CD4-positive, alpha-beta T cell treated with Interleukin-6 for 4 hours (primary cell): ENCODE results near the gene TPT1.
"Not testable (repeated sequence)": the region's sequence is repeated elsewhere in the genome, so short reads cannot be mapped to it uniquely, and the experiment has no call there.

Source experiments
- DNase-seq: peaks from one replicate; pipeline ENCODE4 v3.0.0-alpha.2; 2020; ENCODE audit warnings: mixed read lengths

The TPT1 gene

DNA sequence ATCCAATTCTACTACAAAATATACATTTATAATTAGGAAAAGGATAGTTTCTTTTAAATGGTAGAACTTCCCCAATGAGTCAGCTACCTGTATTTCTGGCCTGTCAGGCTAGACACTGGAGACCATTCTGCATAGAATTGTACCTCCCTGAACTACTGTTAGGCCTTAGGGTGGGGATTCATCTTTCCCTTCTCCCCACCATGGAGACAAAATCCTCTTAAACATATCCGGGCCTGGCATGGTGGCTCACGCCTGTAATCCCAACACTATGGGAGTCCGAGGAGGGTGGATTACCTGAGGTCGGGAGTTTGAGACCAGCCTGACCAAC is 24.5 kb upstream of the TPT1 start:
- DNase-seq, result no peak

DNA sequence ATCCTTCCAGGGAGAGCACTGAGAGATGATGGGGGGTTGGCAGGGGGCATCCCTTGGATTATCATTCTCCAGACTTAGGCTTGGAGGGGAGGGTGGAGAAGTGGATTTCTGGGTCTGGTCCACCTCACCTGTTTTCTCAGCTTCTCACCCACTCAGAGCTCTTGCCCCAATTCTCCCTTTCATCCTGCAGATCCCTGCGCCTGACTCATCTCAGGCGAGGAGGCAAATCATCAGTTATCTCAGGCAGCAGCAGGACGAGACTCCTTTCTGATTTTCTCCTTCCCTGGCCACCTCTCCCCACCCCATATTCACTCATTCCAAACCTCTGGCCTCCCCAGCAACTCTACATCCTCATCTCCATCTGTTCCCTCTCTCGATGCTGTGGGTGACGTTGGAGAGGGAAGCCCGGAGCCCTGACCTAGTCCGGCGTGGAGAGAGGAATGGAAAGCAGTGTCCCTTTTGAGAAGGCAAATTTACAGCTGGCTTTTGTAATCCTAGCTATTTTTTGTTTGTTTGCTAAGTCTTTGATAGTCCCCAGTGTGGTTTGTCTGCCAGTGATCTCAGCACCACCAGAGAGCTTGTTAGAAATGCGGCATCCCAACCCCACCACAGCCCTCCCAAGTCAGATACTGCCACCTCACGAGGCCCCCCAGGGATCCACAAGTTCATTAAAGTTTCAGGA is 24.0 kb upstream of the TPT1 start:
- DNase-seq, result no peak

DNA sequence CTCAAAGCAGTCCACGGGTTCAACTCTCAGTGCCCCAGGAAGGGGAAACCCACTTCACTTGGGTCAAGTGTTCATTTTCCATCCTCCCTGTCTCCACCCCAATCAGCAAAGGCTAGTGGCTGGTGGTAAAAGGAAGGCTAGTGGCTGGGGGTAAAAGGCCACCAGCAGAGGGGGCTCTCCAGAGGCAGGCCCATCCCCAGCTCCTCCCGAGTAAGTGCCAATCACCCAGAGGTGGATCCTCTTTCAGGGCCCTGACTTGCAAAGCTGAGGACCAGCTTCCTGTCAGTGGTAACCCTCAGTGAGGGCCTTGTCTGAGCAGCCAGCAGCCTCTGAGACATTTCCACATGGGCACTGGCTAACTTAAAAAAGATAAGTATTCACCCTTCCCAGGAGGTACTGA is 22.0 kb upstream of the TPT1 start:
- DNase-seq, result no peak

DNA sequence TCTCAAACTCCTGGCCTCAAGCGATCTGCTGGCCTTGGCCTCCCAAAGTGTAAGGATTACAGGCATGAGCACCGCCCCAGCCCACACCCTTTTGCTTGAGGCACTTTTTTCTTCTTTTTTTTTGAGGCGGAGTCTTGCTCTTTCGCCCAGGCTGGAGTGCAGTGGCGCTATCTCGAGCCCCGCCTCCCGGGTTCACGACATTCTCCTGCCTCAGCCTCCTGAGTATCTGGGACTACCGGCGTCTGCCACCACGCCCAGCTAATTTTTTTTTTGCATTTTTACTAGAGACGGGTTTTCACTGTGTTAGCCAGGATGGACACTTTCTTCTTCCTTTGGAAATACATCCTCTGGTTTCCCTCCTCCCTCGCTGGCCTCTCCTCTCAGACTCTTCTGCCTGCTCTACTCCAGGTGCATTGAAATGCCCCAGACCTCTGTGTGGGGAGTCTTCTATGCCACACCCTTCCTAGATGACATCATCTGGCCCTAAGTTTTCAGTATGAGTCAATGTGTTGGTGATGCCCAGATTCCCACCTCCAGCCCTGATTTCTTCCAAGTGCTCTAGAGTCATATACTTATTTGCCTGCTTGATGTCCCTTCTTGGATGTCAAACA is 20.7 kb upstream of the TPT1 start:
- no peak for DNase-seq

DNA sequence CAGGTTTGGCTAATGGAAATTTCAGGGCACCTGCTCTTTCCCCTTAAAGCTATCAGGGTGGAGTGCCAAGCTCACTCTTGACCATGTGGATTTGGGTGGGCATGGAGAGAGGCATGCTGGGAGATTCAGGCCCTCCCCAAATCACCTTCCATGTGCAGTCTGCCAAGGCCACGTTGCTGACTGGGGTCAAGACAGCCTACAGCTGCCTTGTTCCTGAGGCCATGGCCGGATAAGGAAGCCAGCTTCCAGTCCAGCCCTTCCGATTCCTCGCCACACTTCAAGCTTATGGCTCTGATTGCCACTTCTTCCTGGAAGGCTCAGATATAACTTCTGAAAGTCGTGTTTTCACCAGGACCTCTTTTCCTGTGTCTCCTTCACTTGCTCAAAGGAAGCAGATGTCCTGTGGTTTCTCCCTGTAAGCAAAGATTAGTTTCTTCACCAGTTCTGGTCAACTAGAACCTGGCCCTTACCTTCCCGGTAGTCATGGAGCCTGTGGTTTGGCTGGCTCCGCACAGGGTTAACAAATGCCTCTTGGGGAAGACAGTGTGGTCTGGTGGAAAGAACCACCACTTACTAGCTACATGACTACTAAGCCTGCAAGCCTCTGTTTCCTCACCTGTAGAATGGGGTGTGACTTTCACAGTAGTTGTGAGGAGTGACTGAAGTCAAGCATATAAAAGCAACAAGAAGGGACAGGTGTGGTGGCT is 16.1 kb upstream of the TPT1 start:
- DNase-seq, result no peak

DNA sequence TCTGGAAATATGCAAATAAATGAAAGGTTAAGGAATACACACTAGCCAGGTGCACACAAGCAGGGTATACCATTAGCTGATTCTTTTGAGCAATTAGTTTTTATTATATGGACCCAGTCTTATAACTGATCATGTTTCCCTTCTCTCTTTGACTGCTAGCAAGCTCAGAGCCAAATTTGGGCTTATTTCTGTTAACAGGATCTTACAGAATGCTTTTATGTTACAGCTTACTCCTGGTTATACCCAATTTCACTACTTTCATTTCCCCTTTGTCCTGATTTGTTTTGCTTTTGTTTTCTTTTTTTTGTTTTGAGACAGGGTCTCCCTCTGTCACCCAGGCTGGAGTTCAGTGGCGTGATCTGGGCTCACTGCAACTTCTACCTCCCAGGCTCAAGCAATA is 12.9 kb upstream of the TPT1 start:
- DNase-seq, result no peak

DNA sequence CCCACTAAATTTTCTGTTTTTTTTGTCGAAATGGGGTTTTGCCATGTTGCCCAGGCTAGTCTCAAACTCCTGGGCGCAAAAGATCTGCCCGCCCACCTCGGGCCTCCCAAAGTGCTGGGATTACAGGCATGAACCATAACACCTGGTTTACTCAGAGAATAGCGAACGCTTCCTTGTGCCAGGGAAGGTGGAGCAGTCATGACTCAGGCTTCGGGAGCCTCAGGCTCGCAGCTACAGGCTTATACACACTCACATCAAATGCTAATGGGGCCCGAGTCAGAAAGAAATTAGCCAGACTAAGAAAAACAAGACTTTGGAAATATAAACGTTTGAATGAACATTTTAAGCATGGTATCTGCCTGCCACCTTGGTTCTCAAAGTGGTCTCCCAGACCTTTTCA is 11.0 kb upstream of the TPT1 start:
- DNase-seq, result no peak

DNA sequence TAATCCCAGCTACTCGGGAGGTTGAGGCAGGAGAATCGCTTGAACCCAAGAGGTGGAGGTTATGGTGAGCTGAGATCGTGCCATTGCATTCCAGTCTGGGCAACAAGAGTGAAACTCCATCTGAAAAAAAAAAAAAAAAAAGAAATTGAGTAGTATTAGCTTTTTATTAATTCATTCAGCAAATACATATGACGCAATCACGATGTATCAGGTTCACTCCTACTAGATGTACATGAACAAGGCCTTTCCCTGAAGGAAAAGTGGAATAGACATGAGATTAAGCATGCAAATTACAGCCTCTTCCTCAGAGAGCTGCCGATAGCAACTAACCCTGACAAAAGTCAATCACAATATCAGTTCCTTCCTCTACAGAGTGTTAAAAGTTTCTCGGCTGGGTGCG is 9.2 kb upstream of the TPT1 start:
- DNase-seq, result no peak

DNA sequence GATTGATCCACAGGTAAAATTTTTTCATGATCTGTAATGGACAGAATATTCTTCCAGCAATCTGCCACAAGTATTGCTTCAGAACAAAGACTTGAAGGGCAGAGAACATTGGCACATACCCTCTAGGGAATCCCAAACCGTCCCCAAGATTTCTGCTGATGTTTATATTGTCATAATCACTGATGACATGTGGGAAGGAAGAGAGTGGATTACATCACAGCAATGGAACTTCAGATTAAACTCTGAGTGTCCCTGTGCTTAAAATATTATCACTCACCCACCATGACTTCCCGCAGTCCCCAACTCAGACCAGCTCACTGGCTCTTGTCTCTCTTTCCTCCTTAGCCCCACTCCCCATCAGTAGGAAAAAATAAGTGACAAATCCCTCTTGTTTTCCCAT is 8.5 kb upstream of the TPT1 start:
- DNase-seq, result no peak

DNA sequence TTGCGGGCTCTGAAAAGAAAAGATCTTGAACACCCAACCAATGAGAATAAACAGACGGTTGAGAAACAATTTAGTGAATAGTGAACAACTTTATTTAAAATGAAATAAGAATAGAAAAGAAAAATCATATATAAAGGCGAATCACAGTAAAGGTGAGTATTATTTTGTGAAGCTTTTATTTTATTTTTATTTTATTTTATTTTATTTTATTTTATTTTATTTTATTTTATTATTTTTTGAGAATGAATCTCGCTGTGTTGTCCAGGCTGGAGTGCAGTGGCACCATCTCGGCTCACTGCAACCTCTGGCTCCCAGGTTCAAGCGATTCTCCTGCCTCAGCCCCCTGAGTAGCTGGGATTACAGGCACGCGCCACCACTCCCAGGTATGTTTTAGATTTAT is 3.1 kb upstream of the TPT1 start:
- not testable (repeated sequence) for DNase-seq

DNA sequence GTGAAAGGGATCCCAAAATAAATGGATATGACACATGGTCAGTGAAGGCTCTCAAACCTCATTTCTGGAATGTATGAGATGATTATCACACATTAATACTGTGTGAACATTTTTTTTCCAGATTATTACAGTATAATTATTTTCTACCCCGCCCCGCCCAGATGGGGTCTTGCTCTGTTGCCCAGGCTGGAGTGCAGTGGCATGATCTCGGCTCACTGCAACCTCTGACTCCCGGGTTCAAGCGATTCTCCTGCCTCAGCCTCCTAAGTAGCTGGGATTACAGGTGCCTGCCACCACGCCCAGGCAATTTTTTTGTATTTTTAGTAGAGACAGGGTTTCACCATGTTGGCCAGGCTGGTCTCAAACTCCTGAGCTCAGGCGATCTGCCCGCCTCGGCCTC is 2.1 kb upstream of the TPT1 start:
- not testable (repeated sequence) for DNase-seq

DNA sequence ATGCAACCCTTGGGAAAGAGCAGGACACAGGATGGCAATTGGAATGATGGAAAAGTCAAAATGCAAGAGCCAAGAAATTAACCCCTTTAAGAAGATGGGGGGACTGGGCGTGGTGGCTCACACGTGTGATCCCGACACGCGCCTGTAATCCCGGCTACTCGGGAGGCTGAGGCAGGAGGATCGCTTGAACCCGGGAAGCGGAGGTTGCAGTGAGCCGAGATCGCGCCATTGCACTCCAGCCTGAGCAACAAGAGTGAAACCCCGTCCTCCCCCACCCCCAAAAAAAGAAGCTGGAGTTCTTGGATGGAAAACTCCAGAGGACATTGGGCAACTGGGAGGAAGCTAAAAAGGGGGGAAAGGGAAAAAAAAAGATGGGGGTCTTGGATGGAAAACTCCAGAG is 1.7 kb upstream of the TPT1 start:
- not testable (repeated sequence) for DNase-seq

DNA sequence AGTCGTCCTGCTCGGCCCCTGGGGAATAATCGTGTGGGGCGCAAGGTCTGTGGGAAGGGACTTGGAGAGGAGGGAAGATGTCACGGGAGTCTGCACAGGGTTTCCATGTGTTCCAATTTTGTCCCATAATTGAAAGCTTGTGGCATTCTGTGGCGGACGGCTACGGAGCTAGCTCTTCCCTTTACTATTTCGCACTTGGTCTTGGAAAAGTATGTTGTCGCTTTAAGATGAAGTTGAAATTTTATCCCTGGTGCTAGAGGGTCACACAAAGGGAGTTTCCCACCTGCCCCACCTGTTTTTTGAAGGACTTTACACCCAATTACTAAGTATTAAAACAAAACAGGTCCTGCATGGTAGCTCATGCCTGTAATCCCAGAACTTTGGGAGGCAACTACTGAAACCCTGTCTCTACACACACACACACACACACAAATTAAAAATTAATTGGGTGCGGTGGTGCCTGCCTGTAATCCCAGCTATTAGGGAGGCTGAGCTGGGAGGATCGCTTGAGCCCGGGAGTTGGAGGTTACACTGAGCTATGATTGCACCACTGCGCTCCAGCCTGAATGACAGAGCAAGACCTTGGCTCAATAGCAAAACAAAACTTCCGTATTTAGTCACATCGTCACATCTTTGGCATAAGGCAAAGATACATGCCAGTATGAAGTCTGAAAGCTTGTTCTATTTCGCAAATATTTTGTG is 967 bp upstream of the TPT1 start:
- DNase-seq, result no peak

DNA sequence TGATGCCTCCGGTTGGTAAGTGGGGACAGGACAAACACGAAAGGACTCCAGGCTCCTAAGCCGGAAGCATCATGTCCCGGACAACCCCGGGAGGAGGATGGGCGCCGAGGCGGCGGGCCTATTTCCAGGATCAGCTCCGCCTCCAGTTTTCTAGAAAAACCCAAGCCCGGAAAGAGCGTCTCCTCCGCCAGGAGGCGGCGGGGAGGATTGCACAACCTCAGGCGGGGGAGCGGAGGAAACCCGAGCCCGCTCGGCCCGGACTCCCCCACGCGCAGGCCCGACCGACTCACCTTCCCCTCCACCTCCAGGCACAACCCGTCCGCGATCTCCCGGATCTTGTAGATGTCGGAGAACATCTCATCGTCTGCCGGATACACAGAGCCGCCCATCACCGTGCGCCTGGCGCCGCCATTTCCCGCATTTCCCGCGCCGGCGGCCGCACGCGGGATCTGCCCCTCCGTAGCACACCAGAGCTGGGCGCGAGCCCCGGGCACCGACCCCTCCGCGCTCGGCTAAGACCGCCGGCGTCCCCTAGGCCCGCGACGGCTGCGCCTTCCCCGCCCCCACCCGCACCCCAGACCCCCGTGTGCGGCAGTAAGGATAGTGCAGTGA is 455 bp downstream of the TPT1 start:
- DNase-seq, result peak; percentile 81

DNA sequence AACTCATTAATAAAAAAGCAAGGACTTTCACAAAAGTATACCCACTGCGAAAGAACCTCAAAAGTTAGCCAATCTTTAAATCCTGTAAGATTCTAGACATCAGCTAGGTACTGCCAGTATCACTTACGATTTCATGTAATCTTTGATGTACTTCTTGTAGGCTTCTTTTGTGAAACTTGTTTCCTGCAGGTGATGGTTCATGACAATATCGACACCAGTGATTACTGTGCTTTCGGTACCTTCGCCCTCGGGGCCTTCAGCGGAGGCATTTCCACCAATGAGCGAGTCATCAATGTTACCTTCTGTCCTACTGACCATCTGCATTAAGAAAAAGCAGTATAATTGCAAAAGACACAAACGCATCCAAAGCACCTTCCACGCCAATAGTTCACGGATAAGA is 1.1 kb downstream of the TPT1 start:
- DNase-seq, result peak; percentile 44

DNA sequence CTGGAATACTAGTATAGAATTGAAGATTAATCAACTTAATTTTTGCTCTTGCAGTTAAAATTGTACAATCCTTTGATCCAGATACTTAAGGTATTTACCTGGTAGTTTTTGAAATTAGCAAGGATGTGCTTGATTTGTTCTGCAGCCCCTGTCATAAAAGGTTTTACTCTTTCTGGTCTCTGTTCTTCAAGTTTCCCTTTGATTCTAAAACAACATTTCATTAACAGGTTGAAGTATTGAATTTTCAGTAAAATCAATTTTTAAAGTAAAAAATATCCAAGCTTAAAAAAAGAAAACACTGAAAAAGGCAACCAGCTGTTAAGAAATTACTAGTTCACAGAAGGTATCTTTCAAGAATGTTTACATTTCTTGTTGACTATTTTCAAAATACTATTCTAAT is 1.6 kb downstream of the TPT1 start:
- no peak for DNase-seq

DNA sequence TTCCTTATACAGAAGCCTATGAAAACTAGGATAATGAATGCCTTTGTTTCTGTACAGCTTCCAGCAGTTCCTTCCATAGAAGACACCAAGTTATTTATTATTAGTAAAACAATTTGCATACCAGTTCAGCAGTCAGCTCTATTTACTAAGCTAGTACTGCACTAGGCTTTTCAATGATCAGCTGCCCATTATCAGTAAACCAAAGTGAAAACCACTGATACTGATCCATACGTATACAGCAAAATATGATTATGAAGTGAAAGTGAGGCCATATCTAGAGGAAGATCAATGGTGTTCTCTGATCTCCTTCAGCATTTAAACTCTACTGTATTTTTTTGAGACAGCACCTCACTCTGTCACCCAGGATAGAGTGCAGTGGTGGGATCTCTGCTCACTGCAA is 3.2 kb downstream of the TPT1 start:
- DNase-seq, result no peak

DNA sequence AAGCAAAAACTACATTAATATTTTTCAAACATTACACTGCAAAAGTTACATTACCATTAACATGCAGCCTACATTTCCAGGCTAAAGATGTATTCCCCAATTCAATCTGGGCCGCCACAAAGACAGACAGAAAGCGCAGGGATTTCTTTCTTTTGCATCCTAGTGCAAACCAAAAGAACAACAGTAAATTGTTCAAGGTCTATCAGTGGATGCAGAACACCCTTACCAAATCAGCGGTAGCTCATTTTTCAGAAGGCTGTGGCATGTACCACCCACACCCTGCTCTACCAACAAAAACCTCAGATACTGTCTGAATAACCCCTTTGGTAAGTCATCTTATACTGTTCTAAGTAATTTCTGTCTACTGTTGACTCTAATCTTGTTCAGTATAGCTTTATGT is 3.6 kb downstream of the TPT1 start:
- DNase-seq, result no peak

DNA sequence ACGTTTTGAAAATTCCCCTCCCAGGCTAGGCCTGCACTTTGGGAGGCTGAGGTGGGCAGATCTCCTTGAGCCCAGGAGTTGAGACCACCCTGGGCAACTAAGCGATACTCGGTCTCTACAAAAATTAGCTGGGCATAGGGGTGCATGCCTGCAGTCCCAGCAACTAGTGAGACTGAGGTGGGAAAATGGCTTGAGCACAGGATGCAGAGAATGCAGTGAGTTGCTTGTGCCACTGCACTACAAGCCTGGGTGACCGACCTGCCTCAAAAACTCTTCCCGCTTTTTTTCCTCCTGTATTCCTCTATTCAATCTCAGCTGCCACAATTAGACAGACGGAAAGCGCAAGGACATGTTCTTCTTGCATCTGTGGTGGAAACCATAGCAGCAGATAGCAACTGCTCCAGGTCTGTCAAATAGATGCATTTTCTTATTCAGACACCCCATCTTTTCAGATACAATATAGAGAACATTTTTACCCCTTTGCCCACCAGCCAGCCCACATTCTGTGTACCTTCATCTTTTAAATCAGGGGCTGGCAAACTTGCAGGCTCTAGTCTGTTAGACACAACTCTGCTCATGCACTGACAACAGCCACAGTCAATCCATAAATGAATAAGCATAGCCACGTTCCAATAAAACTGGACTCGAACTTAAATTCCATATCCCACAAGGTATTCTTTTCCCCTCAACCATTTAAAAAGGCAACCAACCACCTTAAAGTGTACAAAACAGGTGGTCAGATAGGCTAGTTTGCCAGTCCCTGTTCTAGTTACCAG is 4.8 kb downstream of the TPT1 start:
- no peak for DNase-seq

DNA sequence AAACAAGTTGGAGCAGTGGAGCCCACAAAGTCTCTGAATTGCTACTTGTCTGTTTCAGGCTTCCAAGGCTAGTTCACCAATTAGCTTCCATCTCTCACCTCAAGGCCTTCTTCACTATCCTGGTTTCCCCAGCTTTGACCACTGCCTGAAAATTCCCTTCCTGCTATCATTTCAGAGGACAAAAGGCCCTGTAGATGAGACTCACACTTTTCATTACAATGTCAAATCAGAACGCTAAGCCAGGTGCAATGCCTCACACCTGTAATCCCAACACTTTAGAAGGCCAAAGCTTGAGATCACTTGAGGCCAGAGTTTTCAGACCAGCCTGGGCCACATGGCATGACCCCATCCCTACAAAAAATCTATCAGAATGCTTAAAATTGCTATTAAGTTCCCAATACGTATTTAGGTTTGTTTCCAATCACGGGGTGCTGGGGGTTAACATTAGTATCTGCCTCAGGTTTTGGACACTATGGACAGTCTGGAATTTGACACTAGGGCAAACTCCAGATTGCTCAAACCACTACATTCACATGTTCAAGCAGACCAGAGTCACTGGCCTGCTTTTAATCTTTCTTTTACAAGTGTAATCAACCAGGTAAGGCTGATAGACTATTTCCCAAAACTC is 5.5 kb downstream of the TPT1 start:
- DNase-seq, result no peak

DNA sequence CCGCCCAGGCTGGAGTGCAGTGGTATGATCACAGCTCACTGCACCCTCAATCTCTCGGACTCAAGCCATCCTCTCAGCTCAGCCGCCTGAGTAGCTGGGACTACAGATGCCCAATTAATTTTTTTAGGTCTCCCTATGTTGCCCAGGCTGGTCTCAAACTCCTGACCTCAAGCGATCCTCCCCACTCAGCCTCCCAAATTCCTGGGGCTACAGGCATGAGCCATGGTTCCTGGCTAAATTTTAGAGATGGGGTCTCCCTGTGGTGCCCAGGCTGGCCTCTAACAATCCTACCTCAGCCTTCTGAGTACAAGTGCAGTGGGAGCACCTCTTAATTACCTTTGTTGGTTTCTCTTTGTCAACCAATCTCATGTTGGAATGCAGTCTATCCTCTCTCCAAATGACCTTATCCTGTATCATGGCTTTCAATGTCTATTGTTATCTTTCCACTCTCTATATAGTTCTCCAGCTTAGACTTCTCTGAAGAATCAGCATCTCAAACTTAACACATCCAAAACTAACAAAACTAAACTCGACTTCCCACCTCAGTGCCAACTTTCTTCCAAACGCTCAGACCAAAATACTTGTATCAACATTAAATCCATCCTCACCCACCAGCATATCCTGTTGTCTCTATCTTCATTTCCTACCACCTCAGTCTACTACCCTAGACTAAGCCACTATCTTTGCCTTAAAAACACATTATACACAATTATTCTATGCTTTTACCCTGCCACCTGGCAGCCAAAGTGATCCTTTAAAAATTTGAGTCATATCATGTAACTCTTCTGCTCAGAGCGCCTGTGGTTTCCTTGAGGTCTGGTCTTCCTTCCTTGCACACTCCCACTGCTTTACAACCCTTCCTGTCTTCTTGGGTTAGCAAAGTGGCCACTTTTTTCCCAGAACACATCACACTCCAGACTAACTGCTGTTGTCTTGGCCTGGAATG is 6.7 kb downstream of the TPT1 start:
- DNase-seq, result peak; percentile 66
